ENCODE measurements around the gene HCAR3. TPM values are rescaled to one million over a fixed set of nuclear protein-coding genes. Genes with fewer than 3 reads are reported as not detected.
A peak's percentile ranks its signal among the peaks of the same experiment; 100 is the strongest.

The HCAR3 gene
- total and polyA plus RNA-seq, 2 of the 13 experiments (the other 11 are each of a cell fraction or from before 2014, with no cell fraction given) = 0.11 to 12.8 TPM

GRCh38 chr12:122721057-122721545 is 4.5 kb upstream of the HCAR3 start (continued):
- TF ChIP-seq ZNF235 (CRISPR knock-in tag; IDR thresholded peaks at IDR 0.05; ENCODE audit: borderline replicate concordance) = no peak
- TF ChIP-seq TAF1 (CRISPR knock-in tag; IDR thresholded peaks at IDR 0.05) = no peak
- TF ChIP-seq KLF9 (CRISPR knock-in tag; IDR thresholded peaks at IDR 0.05; ENCODE audit: low read depth) = no peak
- no peak for TF ChIP-seq PLSCR1 (CRISPR knock-in tag; IDR thresholded peaks at IDR 0.05; ENCODE audit: borderline replicate concordance)
- no peak for TF ChIP-seq YEATS2 (CRISPR knock-in tag; IDR thresholded peaks at IDR 0.05; ENCODE audit: borderline replicate concordance)
- TF ChIP-seq ZNF576 (CRISPR knock-in tag; IDR thresholded peaks at IDR 0.05) = no peak
- TF ChIP-seq SKIL (CRISPR knock-in tag; IDR thresholded peaks at IDR 0.05; ENCODE audit: borderline replicate concordance) = no peak
- TF ChIP-seq ZBTB49 (CRISPR knock-in tag; IDR thresholded peaks at IDR 0.05; ENCODE audit: borderline replicate concordance) = no peak
- no peak for TF ChIP-seq PHF5A (CRISPR knock-in tag; IDR thresholded peaks at IDR 0.05; ENCODE audit: low read depth, unreplicated experiment)
- no peak for TF ChIP-seq SATB2 (CRISPR knock-in tag; IDR thresholded peaks at IDR 0.05)
- TF ChIP-seq MXD1 (CRISPR knock-in tag; IDR thresholded peaks at IDR 0.05) = no peak
- TF ChIP-seq ZNF234 (CRISPR knock-in tag; conservative IDR thresholded peaks at IDR 0.05) = no peak
- peak; percentile 89 for TF ChIP-seq KDM6A (CRISPR knock-in tag; IDR thresholded peaks at IDR 0.05; ENCODE audit: low read depth)
- TF ChIP-seq MYPOP (CRISPR knock-in tag; IDR thresholded peaks at IDR 0.05) = no peak
- TF ChIP-seq HIC2 (CRISPR knock-in tag; IDR thresholded peaks at IDR 0.05; ENCODE audit: low read depth) = no peak
- TF ChIP-seq STAT6 (CRISPR knock-in tag; IDR thresholded peaks at IDR 0.05; ENCODE audit: borderline replicate concordance) = no peak
- peak; percentile 35; the same call in 1 of the 2 replicates for TF ChIP-seq DRAP1 (CRISPR knock-in tag; IDR thresholded peaks at IDR 0.05)
